ENCODE results near the gene KLHL35. TPM values are rescaled to one million over a fixed set of nuclear protein-coding genes. Genes with fewer than 3 reads are reported as not detected.

The KLHL35 gene
- total and polyA plus RNA-seq, 2 of the 4 experiments (the other 2 are of a cell fraction), result 1.6 to 3.3 TPM

DNA sequence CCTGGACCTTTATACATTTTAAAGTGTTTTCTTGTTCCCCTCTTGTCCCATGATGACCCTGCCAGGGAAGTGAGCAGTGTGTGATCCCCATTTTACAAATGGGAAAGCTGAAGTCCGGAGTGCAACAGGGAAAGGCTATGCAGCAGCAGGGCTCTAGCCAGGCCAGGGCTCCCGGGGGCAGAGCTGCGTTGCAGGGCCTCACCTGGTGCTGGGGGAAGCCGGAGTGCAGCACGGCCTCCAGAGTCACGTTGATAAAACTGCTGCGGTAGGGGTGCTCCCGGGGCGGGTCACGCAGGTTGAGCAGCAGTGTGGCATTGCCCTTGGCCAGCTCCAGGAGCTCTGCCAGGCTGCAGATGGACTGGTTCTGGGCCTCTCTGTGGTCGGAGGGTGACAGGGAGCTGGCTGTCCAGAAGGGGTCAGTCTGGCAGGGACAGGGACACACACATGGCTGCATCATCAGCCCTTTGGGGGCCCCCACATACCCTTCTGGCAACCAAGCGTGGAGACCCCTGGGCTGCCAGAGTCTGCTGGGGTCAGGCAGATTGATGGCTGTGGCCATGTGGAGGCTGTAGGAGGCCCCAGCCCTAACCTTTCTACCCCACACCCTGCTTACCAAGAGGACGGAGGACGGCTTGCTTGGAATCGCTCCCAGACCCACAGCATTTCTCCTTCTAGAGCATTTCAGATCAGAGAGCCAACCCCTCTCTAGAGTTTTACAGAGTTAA is 9.3 kb upstream of the KLHL35 start:
- no peak overlapping the region for H2AFZ ChIP-seq (replicated peaks; ENCODE audit: low read length, poor library complexity)
- no TSS peak for BruUV-seq (replicated peaks)
- H3K9me3 ChIP-seq (ENCODE audit: control insufficient read depth, insufficient read depth, low read length), result no peaks in the 10 kb centered on the region
- H3K4me1 ChIP-seq (ENCODE audit: control insufficient read depth, insufficient read depth, low read length), result no peaks in the 10 kb centered on the region
- TF ChIP-seq CHD1 (IDR thresholded peaks at IDR 0.05; ENCODE audit: low read depth, low read length) (no peak), MAZ (IDR thresholded peaks at IDR 0.05; ENCODE audit: borderline replicate concordance, low read depth, low read length) (no peak), ELK1 (IDR thresholded peaks at IDR 0.05; ENCODE audit: borderline replicate concordance, low read depth, low read length) (no peak), POLR2A (IDR thresholded peaks at IDR 0.05; ENCODE audit: low read depth, low read length) (no peak), NFE2L2 (IDR thresholded peaks at IDR 0.05; ENCODE audit: low read depth, low read length) (no peak), CEBPB (IDR thresholded peaks at IDR 0.05; ENCODE audit: low read depth, low read length) (no peak), BHLHE40 (IDR thresholded peaks at IDR 0.05; ENCODE audit: low read depth, low read length) (no peak), RCOR1 (IDR thresholded peaks at IDR 0.05; ENCODE audit: insufficient replicate concordance, low read length) (no peak), SMC3 (IDR thresholded peaks at IDR 0.05; ENCODE audit: low read depth, low read length) (no peak), RFX5 (IDR thresholded peaks at IDR 0.05; ENCODE audit: low read depth, low read length) (no peak), FOS (IDR thresholded peaks at IDR 0.05; ENCODE audit: low read depth, low read length) (no peak), RAD21 (IDR thresholded peaks at IDR 0.05; ENCODE audit: low read length) (no peak)
- TF ChIP-seq, protein P1, sequence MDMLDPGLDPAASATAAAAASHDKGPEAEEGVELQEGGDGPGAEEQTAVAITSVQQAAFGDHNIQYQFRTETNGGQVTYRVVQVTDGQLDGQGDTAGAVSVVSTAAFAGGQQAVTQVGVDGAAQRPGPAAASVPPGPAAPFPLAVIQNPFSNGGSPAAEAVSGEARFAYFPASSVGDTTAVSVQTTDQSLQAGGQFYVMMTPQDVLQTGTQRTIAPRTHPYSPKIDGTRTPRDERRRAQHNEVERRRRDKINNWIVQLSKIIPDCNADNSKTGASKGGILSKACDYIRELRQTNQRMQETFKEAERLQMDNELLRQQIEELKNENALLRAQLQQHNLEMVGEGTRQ (IDR thresholded peaks at IDR 0.05; ENCODE audit: low read depth, low read length), result no peak
- H3K56ac ChIP-seq (ENCODE audit: extremely low read depth, insufficient read depth, low read length), result no peak overlapping the region
- H4K91ac ChIP-seq (ENCODE audit: insufficient read depth, low read depth, low read length), result no peak overlapping the region
- no peak overlapping the region for H2AK9ac ChIP-seq (replicated peaks; ENCODE audit: low read depth, low read length, poor library complexity)
- H3K9ac ChIP-seq (ENCODE audit: low read depth, low read length), result no peak overlapping the region
- intact Hi-C loops (cut with micrococcal nuclease), result no loop called here
- H3K18ac ChIP-seq (ENCODE audit: low read depth, low read length), result no peak overlapping the region
- H4K8ac ChIP-seq (ENCODE audit: low read depth in 2 of 2, low read length in 2 of 2), result no peak overlapping the region
- H3K27ac ChIP-seq (ENCODE audit: insufficient read depth, low read length), result no peak overlapping the region
- no peak overlapping the region for H2BK15ac ChIP-seq (ENCODE audit: low read depth, low read length)
- no peak overlapping the region for H2AK5ac ChIP-seq (ENCODE audit: low read depth, low read length)
- H2BK20ac ChIP-seq (ENCODE audit: low read depth, low read length), result no peak overlapping the region
- DNase-seq (no peak), ATAC-seq (ENCODE audit: low read depth) (no peak)
- H3K27me3 ChIP-seq (ENCODE audit: control insufficient read depth, insufficient read depth, low read length), result peaks cover 3% of the 10 kb centered on the region; the same call in 1 of the 2 replicates
- H3K9me1 ChIP-seq (ENCODE audit: insufficient read depth, low read length), result 0 out of 2 replicates have a peak, but pooled peaks cover 4% of the 10 kb centered on the region
- H3K79me1 ChIP-seq (ENCODE audit: low read depth in 1 of 2, low read length in 2 of 2), result no peaks in the 10 kb centered on the region
- dilution Hi-C loops (cut with HindIII; ENCODE audit: low sequenced_read_pairs, unreplicated experiment), result no loop called here
- in situ Hi-C loops (cut with MboI; ENCODE audit: low sequenced_read_pairs), result no loop called here
- H3K4me2 ChIP-seq (ENCODE audit: low read depth, low read length), result no peak overlapping the region
- no peak overlapping the region for H3K4ac ChIP-seq (ENCODE audit: low read depth, low read length)
- 61% methylated on average over 2 of the region's 15 CpGs; no CpG with 5 or more reads in 1 of the 2 experiments for WGBS, 2 experiments (ENCODE audit: extremely low coverage in 2 of 2, insufficient read length in 1 of 2)
- no peak overlapping the region for H4K5ac ChIP-seq (ENCODE audit: low read depth, low read length)
- no peak overlapping the region for H2BK5ac ChIP-seq (ENCODE audit: low read depth, low read length, poor library complexity, severe bottlenecking)
- H3K14ac ChIP-seq (replicated peaks; ENCODE audit: low read depth, low read length), result no peak overlapping the region
- ChIA-PET CTCF (no interaction called here), POLR2A (ENCODE audit: unreplicated experiment) (no interaction called here)
- H3K36me3 ChIP-seq (ENCODE audit: control insufficient read depth, insufficient read depth, low read length), result no peaks in the 10 kb centered on the region
- H4K20me1 ChIP-seq (ENCODE audit: insufficient read depth, low read length), result no peaks in the 10 kb centered on the region
- no peak overlapping the region for H3K4me3 ChIP-seq (ENCODE audit: insufficient read depth, low read depth, low read length)
- H2BK120ac ChIP-seq (ENCODE audit: low read depth, low read length), result no peak overlapping the region
- H3K23ac ChIP-seq (ENCODE audit: low read depth, low read length), result no peak overlapping the region

All from IMR-90 (cell line).